ENCODE measurements around the gene CTXN1. TPM values are rescaled to one million over a fixed set of nuclear protein-coding genes. Genes with fewer than 3 reads are reported as not detected.
"Not testable (repeated sequence)": the region's sequence is repeated elsewhere in the genome, so short reads cannot be mapped to it uniquely, and the experiment has no call there.

Gene CTXN1
- total RNA-seq, 1 donor from 2014 or later = 2.2 TPM

- no peak for DNase-seq (ENCODE audit: low spot score)
These were observed 22.0 kb upstream of the CTXN1 start for GRCh38 chr19:7947939-7948338.

GRCh38 chr19:7944177-7944761, 18.3 kb upstream of the CTXN1 start:
- DNase-seq (ENCODE audit: low spot score) = peak; percentile 88

DNA sequence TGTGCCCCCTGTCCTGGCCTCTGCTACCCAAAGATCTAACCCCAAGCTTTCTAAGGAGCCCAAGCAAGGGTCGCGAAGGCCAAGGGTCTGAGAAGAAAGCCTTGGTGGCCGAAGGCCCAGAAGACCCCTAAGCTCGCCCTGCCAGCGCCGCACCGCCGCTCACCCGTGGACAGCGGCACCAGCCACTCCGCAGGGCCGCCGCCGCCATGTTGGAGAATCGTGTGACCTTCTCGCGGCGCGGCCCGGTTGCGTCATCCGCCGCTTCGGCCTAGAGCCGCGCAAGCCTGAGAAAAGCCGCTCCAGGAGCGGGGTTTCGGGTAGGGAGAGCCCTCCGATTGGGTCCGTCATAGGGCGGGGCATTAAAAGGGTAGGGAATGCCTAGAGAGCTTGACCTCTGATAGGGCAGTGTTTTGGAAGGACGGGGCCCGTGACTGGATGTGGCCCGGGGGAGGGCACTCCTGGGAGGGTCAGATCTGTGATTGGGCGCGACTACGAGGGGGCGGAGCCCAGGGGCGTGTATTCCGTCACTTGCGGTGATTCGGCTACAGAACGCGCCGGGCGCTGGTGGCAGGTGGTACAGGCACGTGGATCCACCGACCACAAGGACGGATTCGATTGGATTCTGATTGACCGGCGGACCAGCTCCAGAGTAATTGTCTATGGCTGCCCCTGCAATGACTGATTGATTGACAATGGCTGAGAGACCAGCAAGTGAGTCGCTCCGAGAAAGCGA, 17.7 kb upstream of the CTXN1 start, which contains the start of gene TIMM44:
Gene TIMM44 (minus strand): TSS at position 223 of the 733 bp plus-strand sequence. CDS start 15 bp downstream, at position 208.
- DNase-seq (ENCODE audit: low spot score) = peak; percentile 99

DNA sequence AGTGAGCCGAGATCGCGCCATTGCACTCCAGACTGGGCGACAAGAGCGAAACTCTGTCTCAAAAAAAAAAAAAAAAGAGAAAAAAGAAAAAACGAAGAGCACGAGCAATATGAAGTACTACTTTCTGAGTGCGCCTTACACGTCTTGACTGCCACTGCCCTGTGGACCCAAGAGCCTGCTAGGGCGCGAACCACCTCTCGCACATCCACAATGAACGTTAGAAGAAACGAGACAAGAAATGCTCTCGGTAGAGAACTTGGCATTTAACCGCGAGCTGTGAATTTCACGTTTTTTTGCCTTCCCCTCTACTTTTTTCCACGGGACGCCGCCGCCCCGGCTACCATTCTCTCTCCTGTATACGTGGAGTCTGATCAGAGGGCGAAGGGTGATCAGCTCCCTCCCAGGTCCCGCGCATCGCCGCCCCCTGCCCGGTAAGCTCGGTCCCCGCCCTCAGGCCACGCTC, 17.1 kb upstream of the CTXN1 start:
- no peak for DNase-seq (ENCODE audit: low spot score)

GRCh38 chr19:7941895-7942596, 16.1 kb upstream of the CTXN1 start:
- DNase-seq (ENCODE audit: low spot score) = no peak

- no peak for DNase-seq (ENCODE audit: low spot score)
These were observed 14.9 kb upstream of the CTXN1 start for GRCh38 chr19:7940841-7941240.

GRCh38 chr19:7934766-7935165, 8.8 kb upstream of the CTXN1 start:
- no peak for DNase-seq (ENCODE audit: low spot score)

- no peak for DNase-seq (ENCODE audit: low spot score)
These were observed 8.1 kb upstream of the CTXN1 start for GRCh38 chr19:7933828-7934725.

- DNase-seq (ENCODE audit: low spot score) = no peak
These were observed 7.5 kb upstream of the CTXN1 start for GRCh38 chr19:7933411-7933810.

DNA sequence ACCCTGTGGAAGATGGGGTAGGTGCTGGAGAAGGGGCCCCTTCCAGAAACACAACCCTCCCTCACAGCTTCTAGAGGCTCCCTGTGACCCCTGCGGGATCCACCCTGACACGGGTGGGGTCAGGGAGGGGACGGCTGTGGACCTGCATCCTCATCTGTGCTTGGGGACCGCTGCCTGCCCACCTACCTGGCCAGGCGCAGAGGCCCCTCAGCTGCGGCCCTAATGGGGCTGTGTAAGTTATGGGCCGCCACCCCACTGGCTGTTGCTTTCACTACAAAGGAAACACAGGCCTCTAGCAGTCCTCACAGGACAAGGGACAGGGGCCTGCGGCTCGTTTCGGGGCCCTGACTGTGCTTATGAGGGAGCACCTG, 7.0 kb upstream of the CTXN1 start:
- DNase-seq (ENCODE audit: low spot score) = no peak

GRCh38 chr19:7932276-7932929, 6.5 kb upstream of the CTXN1 start:
- no peak for DNase-seq (ENCODE audit: low spot score)

DNA sequence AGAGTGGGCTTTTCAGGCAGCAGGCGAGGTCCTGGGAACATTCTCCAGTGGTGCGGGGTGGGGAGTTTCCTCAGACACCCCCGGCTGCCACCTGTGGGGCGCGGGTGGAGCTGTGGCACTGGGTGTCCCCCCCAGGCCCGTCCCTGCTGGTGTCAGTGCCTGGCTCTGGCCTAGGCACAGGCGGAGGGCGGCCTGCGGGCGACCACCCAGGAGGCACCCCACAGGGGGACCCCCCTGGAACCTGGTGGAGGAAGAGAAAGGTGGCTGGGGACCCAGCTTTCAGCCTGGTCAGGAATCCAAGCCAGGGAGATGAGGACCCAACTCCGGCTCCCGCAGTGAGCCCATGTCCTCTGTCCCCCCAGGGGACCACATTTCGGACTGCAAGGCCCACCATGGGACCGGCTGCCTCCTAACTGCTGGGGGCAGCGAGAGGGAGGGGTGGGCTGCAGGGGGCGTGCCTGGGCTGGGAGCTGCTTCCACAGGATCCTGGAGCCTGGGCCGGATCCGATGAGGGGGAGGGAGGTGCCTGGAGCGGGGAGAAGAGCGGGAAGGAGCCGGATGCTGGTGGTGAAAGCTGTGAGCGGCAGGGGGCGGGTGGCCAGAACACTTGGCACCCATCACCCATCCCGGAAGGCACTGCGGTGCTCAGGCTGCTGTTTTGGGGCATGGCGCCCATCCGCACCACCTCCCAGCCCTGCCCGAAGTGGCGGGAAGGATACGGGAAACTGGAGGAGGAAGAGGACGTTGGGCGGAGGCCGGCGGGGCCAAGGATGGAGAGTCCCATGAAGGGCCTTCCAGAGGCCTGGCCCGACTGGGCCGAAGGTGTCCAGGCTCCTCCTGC, 5.5 kb upstream of the CTXN1 start:
- DNase-seq (ENCODE audit: low spot score) = no peak

DNA sequence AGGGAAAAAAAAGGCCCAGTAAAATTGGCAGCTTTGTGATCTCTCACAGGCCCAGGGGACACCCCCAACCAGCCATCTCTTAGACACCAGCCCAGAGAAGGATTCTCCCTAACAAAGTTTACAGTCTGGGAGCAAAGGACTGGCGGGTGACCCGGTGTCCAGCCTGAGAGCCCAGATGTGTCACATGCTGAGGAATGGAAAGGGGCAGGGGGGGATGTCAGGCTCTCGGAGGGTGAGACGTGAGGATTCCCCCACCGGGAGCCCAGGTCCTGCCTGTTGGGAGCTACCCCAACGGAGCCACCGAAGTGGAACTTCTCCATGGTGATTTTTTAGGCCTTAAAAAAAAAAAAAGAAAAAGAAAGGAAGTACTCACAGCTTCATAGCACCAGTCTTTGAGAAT, 4.8 kb upstream of the CTXN1 start:
- DNase-seq (ENCODE audit: low spot score) = no peak

- DNase-seq (ENCODE audit: low spot score) = not testable (repeated sequence)
These were observed 4.1 kb upstream of the CTXN1 start for GRCh38 chr19:7930030-7930429.

- DNase-seq (ENCODE audit: low spot score) = peak; percentile 58
These were observed 3.1 kb upstream of the CTXN1 start for GRCh38 chr19:7928741-7929701.

- DNase-seq (ENCODE audit: low spot score) = peak; percentile 52
These were observed 2.4 kb upstream of the CTXN1 start for GRCh38 chr19:7928334-7928706.

- DNase-seq (ENCODE audit: low spot score) = peak; percentile 46
These were observed 1.8 kb upstream of the CTXN1 start for GRCh38 chr19:7927605-7928333.

Data from ureter (tissue), 1 donor.